Calu3 (cell line): ENCODE results near the gene CD99L2. TPM values are rescaled to one million over a fixed set of nuclear protein-coding genes. Genes with fewer than 3 reads are reported as not detected.

Experiments used
- BruUV-seq: library from RNA; stranded (reverse); fragments of 400-500 nt; replicated peaks from 2 replicates; lab custom pipeline; 2021; lab: Mats Ljungman, UMichigan
- CTCF ChIA-PET: fragments of 300-600 bp; sonication (Branson Sonifier 250); formaldehyde crosslinking; loops from one replicate; lab custom pipeline; 2022; ENCODE audit warnings: antibody characterized with exemption; lab: Charles Lee
- DNase-seq: peaks from one replicate; pipeline ENCODE4 v3.0.0; 2022
- H3K27ac Mint-ChIP-seq: one replicate; pipeline ENCODE4 v1.8.0; 2022; ENCODE audit warnings: mixed read lengths; ENCODE audit not compliant: unreplicated experiment
- H3K27me3 Mint-ChIP-seq: one replicate; pipeline ENCODE4 v1.8.0; 2022; ENCODE audit warnings: mixed read lengths; ENCODE audit not compliant: unreplicated experiment
- H3K36me3 Mint-ChIP-seq: one replicate; pipeline ENCODE4 v1.8.0; 2022; ENCODE audit warnings: mild to moderate bottlenecking, moderate library complexity, mixed read lengths; ENCODE audit not compliant: insufficient read depth, unreplicated experiment
- H3K4me1 Mint-ChIP-seq: one replicate; pipeline ENCODE4 v1.8.0; 2022; ENCODE audit warnings: mild to moderate bottlenecking, low read depth, mixed read lengths; ENCODE audit not compliant: unreplicated experiment
- H3K4me3 Mint-ChIP-seq: one replicate; pipeline ENCODE4 v1.8.0; 2022; ENCODE audit warnings: mild to moderate bottlenecking, low read depth, moderate library complexity, mixed read lengths; ENCODE audit not compliant: unreplicated experiment
- H3K9me3 Mint-ChIP-seq: one replicate; pipeline ENCODE4 v1.8.0; 2022; ENCODE audit warnings: low read depth, mixed read lengths; ENCODE audit not compliant: unreplicated experiment
- CTCF ChIP-seq: fragments of 200-600 bp; IDR thresholded peaks from one replicate; pipeline ENCODE4 v1.8.0; 2022; ENCODE audit warnings: antibody characterized with exemption; ENCODE audit not compliant: unreplicated experiment
- intact Hi-C: fragments of 100-400 bp; cut with micrococcal nuclease; formaldehyde crosslinking; loops from one replicate; pipeline ENCODE4 v1.10.0; 2022; ENCODE audit not compliant: unreplicated experiment
- total RNA-seq: library from RNA; stranded (reverse); gene quantifications from 2 replicates; pipeline ENCODE4 v1.2.3, GENCODE V29; 2022

Gene CD99L2
- total RNA-seq, 1 experiment from 2014 or later, result 21.1 TPM

DNA sequence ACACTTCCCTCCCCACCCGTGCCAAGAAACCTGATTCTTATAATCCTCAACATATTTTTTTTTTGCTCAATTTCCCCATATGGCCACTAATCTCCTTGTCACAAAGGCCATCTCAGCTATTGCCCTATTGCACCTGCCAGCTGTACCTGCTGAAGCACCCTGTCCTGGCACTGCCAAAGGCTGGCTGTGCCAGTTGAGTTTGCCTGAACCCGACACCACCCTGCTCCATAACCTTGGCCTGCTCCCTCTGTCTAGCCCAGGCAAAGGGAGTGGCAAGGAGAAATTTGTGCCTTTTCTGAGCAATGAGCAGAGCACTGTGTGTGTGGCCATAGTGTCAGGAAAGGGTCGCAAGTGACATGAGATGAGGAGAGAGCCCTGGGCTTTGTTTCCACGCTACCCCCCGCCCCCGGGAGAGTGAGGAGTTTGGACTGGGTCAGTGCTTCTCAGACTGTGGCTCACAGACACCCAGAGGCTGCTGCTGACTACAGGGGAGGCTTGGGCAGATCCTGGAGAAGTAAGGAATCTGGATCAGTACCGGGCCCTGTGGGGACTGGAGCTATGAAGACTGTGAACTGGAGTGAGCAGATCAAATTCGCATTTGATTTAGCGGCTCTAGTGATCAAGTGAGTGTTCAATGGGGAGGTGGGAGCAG lies 42.5 kb upstream of the CD99L2 start:
- no peaks in the 10 kb centered on the region for H3K4me1 Mint-ChIP-seq
- CTCF ChIA-PET, result no interaction called here
- no peak overlapping the region for H3K4me3 Mint-ChIP-seq
- intact Hi-C loops, result no loop called here
- peaks cover 69% of the 10 kb centered on the region for H3K27me3 Mint-ChIP-seq
- no peak for DNase-seq
- H3K27ac Mint-ChIP-seq, result no peak overlapping the region
- TF ChIP-seq CTCF, result no peak
- no peaks in the 10 kb centered on the region for H3K9me3 Mint-ChIP-seq
- BruUV-seq, result no TSS peak
- no peaks in the 10 kb centered on the region for H3K36me3 Mint-ChIP-seq

DNA sequence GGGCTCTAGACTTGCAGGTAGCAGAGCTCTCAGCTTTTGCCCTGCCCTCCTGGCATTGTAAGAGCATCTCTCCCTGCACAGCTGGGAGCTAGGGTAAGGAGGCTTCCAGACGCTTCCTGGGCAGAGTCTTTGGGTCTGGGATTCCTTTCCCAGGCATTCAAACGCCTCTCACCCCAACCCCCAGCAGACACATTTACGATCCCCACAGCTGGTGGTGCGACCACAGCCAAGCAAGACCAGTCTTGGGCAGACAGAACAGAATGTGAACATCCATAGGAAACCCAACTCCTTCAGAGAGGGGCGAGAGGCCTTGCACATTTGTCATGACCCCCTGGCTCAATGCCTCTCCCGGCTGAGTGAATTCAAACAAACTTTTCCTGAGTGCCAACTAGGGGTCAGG lies 38.1 kb upstream of the CD99L2 start:
- no peak for DNase-seq
- H3K36me3 Mint-ChIP-seq, result no peaks in the 10 kb centered on the region
- H3K4me1 Mint-ChIP-seq, result no peaks in the 10 kb centered on the region
- CTCF ChIA-PET, result no interaction called here
- TF ChIP-seq CTCF, result no peak
- H3K27me3 Mint-ChIP-seq, result peaks cover 60% of the 10 kb centered on the region
- no peak overlapping the region for H3K4me3 Mint-ChIP-seq
- no peak overlapping the region for H3K27ac Mint-ChIP-seq
- no TSS peak for BruUV-seq
- intact Hi-C loops, result no loop called here
- no peaks in the 10 kb centered on the region for H3K9me3 Mint-ChIP-seq

GRCh38 chrX:150935467-150935866 lies 37.0 kb upstream of the CD99L2 start:
- no TSS peak for BruUV-seq
- DNase-seq, result no peak
- TF ChIP-seq CTCF, result no peak
- CTCF ChIA-PET, result no interaction called here
- Mint-ChIP-seq H3K27ac (no peak overlapping the region), H3K36me3 (no peaks in the 10 kb centered on the region), H3K4me3 (no peak overlapping the region), H3K9me3 (no peaks in the 10 kb centered on the region), H3K4me1 (no peaks in the 10 kb centered on the region), H3K27me3 (peaks cover 49% of the 10 kb centered on the region)
- intact Hi-C loops, result no loop called here

DNA sequence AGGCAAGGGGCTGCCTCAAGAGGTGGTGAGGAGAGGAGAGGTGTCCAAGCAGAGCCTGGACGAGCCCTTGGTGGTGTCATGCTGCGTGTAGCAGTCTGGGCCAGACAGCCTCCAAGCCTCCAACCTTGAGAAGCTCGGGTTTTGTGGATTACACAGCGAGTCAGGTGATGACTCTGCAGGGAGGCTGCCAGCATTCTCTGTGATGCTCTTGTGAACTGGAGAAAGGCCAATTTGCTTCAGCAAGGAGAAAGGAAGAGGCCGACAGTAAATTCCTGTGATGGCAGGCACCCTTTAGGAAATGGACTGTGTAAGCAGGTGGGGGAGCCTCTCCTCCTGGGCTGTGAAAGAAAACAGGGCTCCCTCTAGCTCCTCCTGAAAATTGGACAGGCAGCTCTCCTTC lies 36.0 kb upstream of the CD99L2 start:
- CTCF ChIA-PET, result no interaction called here
- TF ChIP-seq CTCF, result no peak
- no TSS peak for BruUV-seq
- Mint-ChIP-seq H3K4me1 (no peaks in the 10 kb centered on the region), H3K4me3 (no peak overlapping the region), H3K9me3 (no peaks in the 10 kb centered on the region), H3K27me3 (peaks cover 39% of the 10 kb centered on the region), H3K27ac (no peak overlapping the region), H3K36me3 (no peaks in the 10 kb centered on the region)
- intact Hi-C loops, result no loop called here
- DNase-seq, result no peak
